GM12892 (cell line): ENCODE data around the gene EXPH5.

Experiments
- POLR2A ChIP-seq: IDR thresholded peaks from 2 replicates; pipeline ENCODE4 v1.6.1; 2011; ENCODE audit warnings: low read depth, low read length, control low read depth
- POLR2AphosphoS5 ChIP-seq: IDR thresholded peaks from 2 replicates; pipeline ENCODE4 v1.6.1; 2011; ENCODE audit warnings: low read depth, low read length, control low read depth
- TAF1 ChIP-seq: IDR thresholded peaks from 2 replicates; pipeline ENCODE4 v1.6.1; 2011; ENCODE audit warnings: low read depth, mild to moderate bottlenecking, control low read depth, low read length, borderline replicate concordance

- TF ChIP-seq POLR2A (no peak), POLR2AphosphoS5 (no peak), TAF1 (no peak)
Measured at GRCh38 chr11:108535384-108535955, 58.1 kb downstream of the EXPH5 start.
